Astrocyte (in vitro differentiated cells and primary cell): ENCODE measurements around the gene SLC25A41. TPM values are rescaled to one million over a fixed set of nuclear protein-coding genes. Genes with fewer than 3 reads are reported as not detected.
A peak's percentile ranks its signal among the peaks of the same experiment; 100 is the strongest.

ENCODE experiments used
- DNase-seq: peaks from one replicate; pipeline ENCODE4 v3.0.0-alpha.2; 2010; ENCODE audit warnings: low read depth
- FAIRE-seq: peaks from 2 replicates; lab custom pipeline; 2011; peaks lifted over from hg19 to GRCh38; lab: Jason Lieb, UNC
- H2AFZ ChIP-seq: 2 replicates; pipeline ENCODE4 v1.6.0; 2012; ENCODE audit warnings: low read depth, low read length, inconsistent platforms
- H3K27ac ChIP-seq: 2 replicates; pipeline ENCODE4 v1.5.1; 2011; ENCODE audit warnings: low read depth, low read length, inconsistent platforms
- H3K27me3 ChIP-seq: 2 replicates; pipeline ENCODE4 v1.6.0; 2011; ENCODE audit warnings: low read length, inconsistent platforms; ENCODE audit not compliant: insufficient read depth
- H3K36me3 ChIP-seq: 2 replicates; pipeline ENCODE4 v1.5.1; 2011; ENCODE audit warnings: low read length, inconsistent platforms; ENCODE audit not compliant: insufficient read depth
- H3K4me1 ChIP-seq: 2 replicates; pipeline ENCODE4 v1.5.1; 2011; ENCODE audit warnings: low read length, inconsistent platforms; ENCODE audit not compliant: insufficient read depth
- H3K4me2 ChIP-seq: 2 replicates; pipeline ENCODE4 v1.6.0; 2012; ENCODE audit warnings: low read length, inconsistent platforms
- H3K4me3 ChIP-seq: 2 replicates; pipeline ENCODE4 v1.5.1; 2011; ENCODE audit warnings: low read depth, mild to moderate bottlenecking, low read length, inconsistent platforms; ENCODE audit not compliant: insufficient read depth
- H3K79me2 ChIP-seq: 2 replicates; pipeline ENCODE4 v1.6.0; 2012; ENCODE audit warnings: mild to moderate bottlenecking, low read length, inconsistent platforms; ENCODE audit not compliant: insufficient read depth
- H3K9ac ChIP-seq: 2 replicates; pipeline ENCODE4 v1.6.0; 2012; ENCODE audit warnings: mild to moderate bottlenecking, low read length, inconsistent platforms
- H3K9me3 ChIP-seq: 2 replicates; pipeline ENCODE4 v1.5.1; 2012; ENCODE audit warnings: low read depth, mild to moderate bottlenecking, low read length, inconsistent platforms; ENCODE audit not compliant: insufficient read depth
- H4K20me1 ChIP-seq: 2 replicates; pipeline ENCODE4 v1.6.0; 2012; ENCODE audit warnings: low read length, inconsistent platforms; ENCODE audit not compliant: insufficient read depth
- H3K27ac Mint-ChIP-seq: one replicate; pipeline ENCODE4 v1.8.0; 2021; ENCODE audit warnings: mild to moderate bottlenecking, mixed read lengths; ENCODE audit not compliant: unreplicated experiment
- H3K27me3 Mint-ChIP-seq: one replicate; pipeline ENCODE4 v1.8.0; 2021; ENCODE audit warnings: low read depth, mixed read lengths; ENCODE audit not compliant: unreplicated experiment
- H3K36me3 Mint-ChIP-seq: one replicate; pipeline ENCODE4 v1.8.0; 2021; ENCODE audit warnings: low read depth, mixed read lengths; ENCODE audit not compliant: unreplicated experiment
- H3K4me1 Mint-ChIP-seq: one replicate; pipeline ENCODE4 v1.8.0; 2021; ENCODE audit warnings: low read depth, mixed read lengths; ENCODE audit not compliant: unreplicated experiment
- H3K4me3 Mint-ChIP-seq: one replicate; pipeline ENCODE4 v1.8.0; 2021; ENCODE audit warnings: mild to moderate bottlenecking, moderate library complexity, mixed read lengths; ENCODE audit not compliant: unreplicated experiment
- H3K9me3 Mint-ChIP-seq: one replicate; pipeline ENCODE4 v1.8.0; 2021; ENCODE audit warnings: mild to moderate bottlenecking, mixed read lengths; ENCODE audit not compliant: unreplicated experiment
- CTCF ChIP-seq: IDR thresholded peaks from 2 replicates; pipeline ENCODE4 v1.5.1; 2011; ENCODE audit warnings: low read depth, mild to moderate bottlenecking, inconsistent platforms, low read length, moderate library complexity; ENCODE audit not compliant: insufficient read depth
- EZH2 ChIP-seq: IDR thresholded peaks from 2 replicates; pipeline ENCODE4 v1.6.1; 2012; ENCODE audit warnings: mild to moderate bottlenecking, low read length, inconsistent platforms; ENCODE audit not compliant: insufficient read depth
- total RNA-seq: library from RNA; stranded (reverse); gene quantifications from 2 replicates; pipeline ENCODE4 v1.2.1, GENCODE V29; 2021

SLC25A41 gene
- total RNA-seq, 1 donor from 2014 or later, result 0.75 TPM

GRCh38 chr19:6460099-6460884, 26.7 kb upstream of the SLC25A41 start:
- peak overlapping the region; percentile 69 for H3K9ac ChIP-seq
- Mint-ChIP-seq H3K9me3 (peaks cover 2% of the 10 kb centered on the region), H3K36me3 (peaks cover 7% of the 10 kb centered on the region), H3K4me1 (no peaks in the 10 kb centered on the region), H3K27me3 (peaks cover 12% of the 10 kb centered on the region), H3K27ac (peak overlapping the region; percentile 71), H3K4me3 (peak overlapping the region; percentile 93)
- H3K27me3 ChIP-seq, result peaks cover 10% of the 10 kb centered on the region
- DNase-seq (peak; percentile 96), FAIRE-seq (no peak)
- no peaks in the 10 kb centered on the region for H3K9me3 ChIP-seq
- no peaks in the 10 kb centered on the region for H4K20me1 ChIP-seq
- peak overlapping the region; percentile 76 for H3K4me3 ChIP-seq
- peak overlapping the region; percentile 91 for H2AFZ ChIP-seq
- no peaks in the 10 kb centered on the region for H3K36me3 ChIP-seq
- TF ChIP-seq EZH2 (no peak), CTCF (peak; percentile 52)
- H3K79me2 ChIP-seq, result no peaks in the 10 kb centered on the region
- H3K4me1 ChIP-seq, result peaks cover 16% of the 10 kb centered on the region
- H3K27ac ChIP-seq, result peak overlapping the region; percentile 5
- H3K4me2 ChIP-seq, result peak overlapping the region; percentile 100

DNA sequence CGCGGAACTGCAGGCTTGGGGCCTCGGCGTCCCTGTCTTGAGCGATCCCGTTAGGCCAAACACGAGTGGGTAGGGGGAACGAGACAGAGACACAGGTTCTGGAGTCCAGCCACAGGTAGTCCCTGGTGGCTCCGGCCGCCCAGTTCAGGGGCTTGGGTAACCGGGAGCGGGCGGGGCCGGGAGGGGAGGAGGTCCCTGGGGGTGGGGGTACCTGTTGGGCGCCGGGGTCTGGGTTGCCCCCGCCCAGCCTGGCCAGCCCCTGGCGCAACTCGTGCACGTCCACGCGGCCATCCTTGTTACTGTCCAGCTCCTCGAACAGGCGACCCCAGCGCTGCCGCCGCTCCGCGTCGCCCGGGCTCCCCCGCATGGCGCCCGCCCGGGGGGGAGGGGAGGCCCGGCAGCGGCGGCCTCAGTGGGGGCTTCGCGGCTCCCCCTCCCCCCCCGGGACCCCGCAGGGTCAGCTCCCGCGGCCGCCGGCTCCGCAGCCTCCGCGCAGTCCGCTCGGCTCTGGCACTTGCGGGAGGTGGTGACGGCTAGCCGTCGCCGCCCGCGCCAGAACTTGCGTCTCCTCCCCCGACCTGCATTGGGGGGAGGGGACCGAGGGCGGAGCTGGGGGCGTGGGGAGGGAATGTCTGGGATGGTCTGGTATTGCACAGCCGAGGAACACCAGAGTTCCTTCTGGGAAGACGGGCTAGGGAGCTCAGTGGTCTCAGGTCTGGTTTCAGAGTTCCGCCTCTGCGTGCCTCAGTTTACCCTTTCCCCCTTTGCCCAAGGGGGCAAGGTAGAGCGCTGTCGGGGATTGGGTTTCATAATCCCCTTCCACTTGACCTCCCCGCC, 25.9 kb upstream of the SLC25A41 start, which contains the start of gene SLC25A23:
Gene SLC25A23, minus strand, starts transcription at position 531 of the 837 bp plus-strand sequence. Its CDS starts 164 bp downstream, at position 367.
- Histone ChIP-seq H3K79me2 (no peaks in the 10 kb centered on the region), H3K36me3 (no peaks in the 10 kb centered on the region), H3K9ac (peak within 1 kb of the TSS; percentile 69), H3K4me1 (peaks cover 16% of the 10 kb centered on the region), H3K4me2 (peak within 1 kb of the TSS; percentile 100), H2AFZ (peak within 1 kb of the TSS; percentile 91), H4K20me1 (no peaks in the 10 kb centered on the region), H3K9me3 (no peaks in the 10 kb centered on the region), H3K27me3 (peaks cover 8% of the 10 kb centered on the region), H3K4me3 (peak within 1 kb of the TSS; percentile 76), H3K27ac (peak within 1 kb of the TSS; percentile 5)
- H3K27ac Mint-ChIP-seq, result peak within 1 kb of the TSS; percentile 78
- TF ChIP-seq CTCF (no peak), EZH2 (no peak)
- DNase-seq (peak; percentile 47), FAIRE-seq (no peak)
- peak within 1 kb of the TSS; percentile 93 for H3K4me3 Mint-ChIP-seq
- H3K4me1 Mint-ChIP-seq, result no peaks in the 10 kb centered on the region
- H3K36me3 Mint-ChIP-seq, result peaks cover 15% of the 10 kb centered on the region
- H3K9me3 Mint-ChIP-seq, result peaks cover 3% of the 10 kb centered on the region
- H3K27me3 Mint-ChIP-seq, result peaks cover 5% of the 10 kb centered on the region
